GM23248 (cell line): Measurements from ENCODE around the gene ZC4H2.

Experiments used
- EZH2 ChIP-seq: fragments of 200-600 bp; sonication (generic); IDR thresholded peaks from 2 replicates; pipeline ENCODE4 v1.6.1; 2018; ENCODE audit warnings: antibody characterized with exemption, mild to moderate bottlenecking; ENCODE audit not compliant: insufficient read depth, poor library complexity, severe bottlenecking
- EZH2phosphoT487 ChIP-seq: fragments of 200-600 bp; sonication (generic); IDR thresholded peaks from 2 replicates; pipeline ENCODE4 v1.6.1; 2018; ENCODE audit warnings: antibody characterized with exemption, moderate library complexity, mild to moderate bottlenecking, low read depth; ENCODE audit not compliant: insufficient read depth

DNA sequence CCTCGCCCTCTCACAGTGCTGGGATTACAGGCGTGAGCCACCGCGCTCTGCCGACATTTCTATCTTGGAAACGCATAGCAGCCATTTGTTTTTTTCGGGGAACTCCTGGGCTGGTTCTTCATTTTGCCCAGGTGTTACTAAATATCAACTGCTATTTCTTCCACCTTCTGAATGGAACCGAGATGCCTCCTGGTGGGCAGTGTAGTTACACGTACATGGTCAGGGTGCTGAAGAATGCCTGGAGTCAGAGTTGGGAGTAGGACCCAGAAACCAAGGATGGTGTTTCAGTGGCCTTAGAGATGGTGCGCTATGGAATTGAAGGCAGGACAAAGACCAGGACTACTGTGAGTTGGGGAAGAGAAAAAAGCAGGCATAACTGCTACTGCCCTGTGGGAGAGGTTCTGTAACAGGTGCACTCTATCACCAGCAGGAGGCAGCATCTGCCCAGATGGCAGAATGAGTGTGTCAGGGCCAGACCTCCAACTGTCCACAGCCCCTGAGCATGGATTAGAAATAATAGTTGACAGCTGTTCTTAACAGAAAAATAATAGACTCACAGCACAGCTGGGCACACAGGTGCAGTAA lies 81.7 kb downstream of the ZC4H2 start:
- TF ChIP-seq EZH2 (no peak), EZH2phosphoT487 (no peak)
